ENCODE results near the gene REM1. TPM values are rescaled to one million over a fixed set of nuclear protein-coding genes. Genes with fewer than 3 reads are reported as not detected.
"Not testable (repeated sequence)": the region's sequence is repeated elsewhere in the genome, so short reads cannot be mapped to it uniquely, and the experiment has no call there.

Gene REM1
- polyA plus RNA-seq, 10 donors, result 4.4 to 8.5 (median 6.0) TPM

- DNase-seq, result not testable (repeated sequence)
Measured at GRCh38 chr20:31521267-31521666, 46.2 kb downstream of the REM1 start.

DNA sequence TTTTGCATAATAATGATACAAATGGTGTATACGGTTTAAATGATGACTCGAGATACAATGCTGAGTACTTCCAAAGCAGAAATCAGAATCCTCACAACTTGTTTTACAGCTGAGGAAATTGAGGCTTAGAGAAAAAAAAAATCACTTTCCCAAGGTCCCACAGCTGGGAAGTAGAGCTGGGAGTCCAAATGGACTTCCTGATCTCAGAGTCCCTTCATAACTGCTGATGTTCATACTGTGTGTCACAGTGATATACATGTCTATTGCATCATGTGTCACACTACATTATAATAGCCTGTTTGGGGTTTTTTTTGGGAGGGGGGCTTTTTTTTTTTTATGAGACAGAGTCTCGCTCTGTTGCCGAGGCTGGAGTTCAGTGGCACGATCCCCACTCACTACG lies 47.6 kb downstream of the REM1 start:
- no peak for DNase-seq

- DNase-seq, result no peak
Measured at GRCh38 chr20:31523361-31524283, 48.5 kb downstream of the REM1 start.

DNA sequence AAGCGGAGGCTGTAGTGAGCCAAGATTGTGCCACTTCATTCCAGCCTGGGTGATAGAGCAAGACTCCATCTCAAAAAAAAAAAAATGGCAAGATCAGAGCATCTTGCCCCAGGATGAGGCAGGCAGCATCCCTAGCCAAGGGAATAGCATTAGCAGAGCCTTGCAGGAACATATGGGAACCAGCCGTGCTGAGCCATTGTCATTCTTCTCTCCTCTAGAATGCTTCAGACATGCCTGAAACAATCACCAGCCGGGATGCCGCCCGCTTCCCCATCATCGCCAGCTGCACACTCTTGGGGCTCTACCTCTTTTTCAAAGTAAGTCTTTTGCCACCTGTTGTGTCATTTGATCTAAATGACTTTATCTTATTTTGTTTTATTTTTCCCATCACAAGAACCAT lies 52.2 kb downstream of the REM1 start:
- no peak for DNase-seq

Other genes starting within 250 kb of the REM1 start
- gene DEFB115, start 217.6 kb upstream of the REM1 start, polyA plus RNA-seq (ENCODE audit: insufficient read length in 10 of 10), result not detected
- gene DEFB116, start 166.7 kb upstream of the REM1 start, polyA plus RNA-seq (ENCODE audit: insufficient read length in 10 of 10), result not detected
- gene DEFB118, start 106.7 kb upstream of the REM1 start, polyA plus RNA-seq (ENCODE audit: insufficient read length in 10 of 10), result not detected
- gene DEFB119, start 84.7 kb upstream of the REM1 start, polyA plus RNA-seq (ENCODE audit: insufficient read length in 10 of 10), result not detected
- not detected for gene DEFB121, start 69.1 kb upstream of the REM1 start, polyA plus RNA-seq (ENCODE audit: insufficient read length in 10 of 10)
- gene DEFB123, start 34.7 kb upstream of the REM1 start, polyA plus RNA-seq (ENCODE audit: insufficient read length in 10 of 10), result not detected
- 1 to 10 TPM in 6 of 10 donors, under 1 TPM in 4; 0.59 to 2.6 (median 1.1) TPM for gene DEFB124, start 161 bp upstream of the REM1 start, polyA plus RNA-seq (ENCODE audit: insufficient read length in 10 of 10)
- 100 to 1,000 TPM in 1 of 10 donors, 10 to 100 TPM in 9; 70.3 to 105 (median 79.2) TPM for gene HM13, start 39.2 kb downstream of the REM1 start, polyA plus RNA-seq (ENCODE audit: insufficient read length in 10 of 10)
- 10 to 100 TPM; 14.0 to 46.5 (median 29.0) TPM for gene ID1, start 130.0 kb downstream of the REM1 start, polyA plus RNA-seq (ENCODE audit: insufficient read length in 10 of 10)
- 10 to 100 TPM in 2 of 10 donors, 1 to 10 TPM in 8; 6.9 to 11.3 (median 9.1) TPM for gene COX4I2, start 162.6 kb downstream of the REM1 start, polyA plus RNA-seq (ENCODE audit: insufficient read length in 10 of 10)
- 10 to 100 TPM; 25.7 to 59.9 (median 37.6) TPM for gene BCL2L1, start 247.6 kb downstream of the REM1 start, polyA plus RNA-seq (ENCODE audit: insufficient read length in 10 of 10)